HL-60 (cell line): ENCODE results near the gene ADAMTSL3.

ENCODE experiments used
- CTCF ChIP-seq: IDR thresholded peaks from one replicate; pipeline ENCODE4 v1.5.1; 2011; ENCODE audit warnings: low read length, control low read depth, inconsistent platforms; ENCODE audit not compliant: insufficient read depth
- GABPA ChIP-seq: IDR thresholded peaks from 2 replicates; pipeline ENCODE4 v1.6.1; 2012; ENCODE audit warnings: low read depth
- POLR2AphosphoS5 ChIP-seq: IDR thresholded peaks from 2 replicates; pipeline ENCODE4 v1.6.1; 2012; ENCODE audit warnings: low read depth
- REST ChIP-seq: IDR thresholded peaks from 2 replicates; pipeline ENCODE4 v1.6.1; 2012; ENCODE audit warnings: low read depth; ENCODE audit not compliant: insufficient replicate concordance
- SPI1 ChIP-seq: IDR thresholded peaks from 2 replicates; pipeline ENCODE4 v1.6.1; 2012; ENCODE audit warnings: low read depth, mild to moderate bottlenecking, borderline replicate concordance

- TF ChIP-seq CTCF (no peak), POLR2AphosphoS5 (no peak), REST (no peak), GABPA (no peak), SPI1 (no peak)
These were observed 218.1 kb downstream of the ADAMTSL3 start for GRCh38 chr15:83871808-83872559.
